Breast epithelium (tissue), 4 donors: Measurements from ENCODE around the gene ZNF26. TPM values are rescaled to one million over a fixed set of nuclear protein-coding genes. Genes with fewer than 3 reads are reported as not detected.

ENCODE experiments used
- DNase-seq, 2 donors: peaks; one replicate each; pipeline ENCODE4 v3.0.0-alpha.2; 2019; ENCODE audit warnings: low spot score in 2 of 2
- H3K27ac ChIP-seq, 2 donors: fragments of 200-600 bp; sonication (generic) in 1 of 2; one replicate each; pipeline ENCODE4 v1.5.1; 2016 to 2019; ENCODE audit warnings: mild to moderate bottlenecking in 1 of 2
- H3K27me3 ChIP-seq, 2 donors: fragments of 200-600 bp; sonication (generic) in 1 of 2; one replicate each; pipeline versions ENCODE4 v1.5.1 to v1.6.0; 2017 to 2019; ENCODE audit warnings: control low read depth in 1 of 2, mild to moderate bottlenecking in 1 of 2
- H3K36me3 ChIP-seq: fragments of 200-600 bp; one replicate; pipeline ENCODE4 v1.5.1; 2019
- H3K4me1 ChIP-seq, 2 donors: fragments of 200-600 bp; sonication (generic); one replicate each; pipeline ENCODE4 v1.5.1; 2016 to 2019; ENCODE audit warnings: control low read depth in 1 of 2
- H3K4me3 ChIP-seq, 3 donors: fragments of 200-600 bp; sonication (generic); 1 replicate in 2 of 3; 2 replicates in 1 of 3; pipeline ENCODE4 v1.5.1; 2016 to 2019; ENCODE audit warnings: mild to moderate bottlenecking in 3 of 3, moderate library complexity in 2 of 3
- H3K9me3 ChIP-seq, 2 donors: fragments of 200-600 bp; sonication (generic) in 1 of 2; one replicate each; pipeline ENCODE4 v1.5.1; 2016 to 2019; ENCODE audit warnings: control low read depth in 1 of 2
- CTCF ChIP-seq, 3 donors: fragments of 450-650 bp; IDR thresholded peaks; one replicate each; pipeline ENCODE4 v1.5.1; 2016 to 2017; ENCODE audit warnings: antibody characterized with exemption in 3 of 3, mild to moderate bottlenecking in 3 of 3, moderate library complexity in 3 of 3
- POLR2A ChIP-seq: fragments of 450-650 bp; IDR thresholded peaks from one replicate; pipeline ENCODE4 v1.6.1; 2016; ENCODE audit warnings: antibody characterized with exemption, mild to moderate bottlenecking, moderate library complexity
- POLR2AphosphoS5 ChIP-seq, 3 donors: sonication (generic); formaldehyde crosslinking; IDR thresholded peaks; one replicate each; pipeline ENCODE4 v1.6.1; 2017; ENCODE audit warnings: antibody characterized with exemption in 3 of 3
- intact Hi-C: fragments of 100-400 bp; cut with DNase I; formaldehyde crosslinking; loops from one replicate; pipeline ENCODE4 v1.15.1; 2023; ENCODE audit warnings: low total_unique reads
- total RNA-seq, 3 donors: library from RNA; depleted of rRNA; stranded (reverse); fragments of >200 nt; gene quantifications; one replicate each; pipeline ENCODE4 v1.1.0, GENCODE V29; 2016

ZNF26 gene
- total RNA-seq, 3 donors from 2014 or later, result 12.0 to 19.6 (median 19.0) TPM

- no peak for DNase-seq
- peaks cover 87 to 99% of the 10 kb centered on the region in 2 donors for H3K9me3 ChIP-seq
- H3K27ac ChIP-seq, result no peak overlapping the region
Measured at GRCh38 chr12:133057446-133057845, 71.3 kb downstream of the ZNF26 start.

GRCh38 chr12:133058203-133059113, 72.3 kb downstream of the ZNF26 start:
- TF ChIP-seq POLR2A (no peak), POLR2AphosphoS5 (IDR thresholded peaks at IDR 0.05) (no peak), CTCF (IDR thresholded peaks at IDR 0.05) (no peak)
- H3K4me1 ChIP-seq, result no peaks in the 10 kb centered on the region
- peaks cover 29% of the 10 kb centered on the region for H3K36me3 ChIP-seq
- intact Hi-C loops, result no loop called here
- H3K4me3 ChIP-seq, result no peak overlapping the region
- no peaks in the 10 kb centered on the region for H3K27me3 ChIP-seq
- peaks cover 88 to 99% of the 10 kb centered on the region in 2 donors for H3K9me3 ChIP-seq
- DNase-seq, result no peak
- no peak overlapping the region for H3K27ac ChIP-seq

More at GRCh38 chr12:133057446-133057845, 71.3 kb downstream of the ZNF26 start:
- H3K27me3 ChIP-seq, result no peaks in the 10 kb centered on the region
- no peaks in the 10 kb centered on the region for H3K4me1 ChIP-seq
- H3K36me3 ChIP-seq, result peaks cover 36% of the 10 kb centered on the region
- TF ChIP-seq POLR2AphosphoS5 (IDR thresholded peaks at IDR 0.05), result no peak
- TF ChIP-seq CTCF (IDR thresholded peaks at IDR 0.05), result no peak
- no peak for TF ChIP-seq POLR2A
- H3K4me3 ChIP-seq, result peak overlapping the region in 1 of 3 donors; percentile 21
- intact Hi-C loops, result no loop called here

GRCh38 chr12:133061954-133062353, 75.8 kb downstream of the ZNF26 start:
- Histone ChIP-seq H3K4me1 (no peaks in the 10 kb centered on the region), H3K9me3 (peaks cover 97 to 99% of the 10 kb centered on the region in 2 donors), H3K27ac (no peak overlapping the region), H3K36me3 (peaks cover 11% of the 10 kb centered on the region), H3K27me3 (no peaks in the 10 kb centered on the region), H3K4me3 (no peak overlapping the region)
- DNase-seq, result no peak
- TF ChIP-seq POLR2A (no peak), POLR2AphosphoS5 (IDR thresholded peaks at IDR 0.05) (no peak)
- intact Hi-C loops, result no loop called here

GRCh38 chr12:133063556-133063955, 77.4 kb downstream of the ZNF26 start:
- no peaks in the 10 kb centered on the region for H3K36me3 ChIP-seq
- intact Hi-C loops, result no loop called here
- H3K4me3 ChIP-seq, result peak overlapping the region in 1 of 3 donors; percentile 21
- no peak for DNase-seq
- no peak overlapping the region for H3K27ac ChIP-seq
- H3K9me3 ChIP-seq, result peaks cover 97 to 99% of the 10 kb centered on the region in 2 donors
- TF ChIP-seq POLR2AphosphoS5 (IDR thresholded peaks at IDR 0.05) (no peak), CTCF (IDR thresholded peaks at IDR 0.05) (no peak), POLR2A (no peak)
- no peaks in the 10 kb centered on the region for H3K4me1 ChIP-seq
- H3K27me3 ChIP-seq, result no peaks in the 10 kb centered on the region

- H3K27me3 ChIP-seq, result no peaks in the 10 kb centered on the region
- intact Hi-C loops, result no loop called here
- DNase-seq, result no peak
- H3K9me3 ChIP-seq, result peaks cover 83 to 99% of the 10 kb centered on the region in 2 donors
- H3K27ac ChIP-seq, result no peak overlapping the region
- no peaks in the 10 kb centered on the region for H3K4me1 ChIP-seq
- no peak overlapping the region for H3K4me3 ChIP-seq
- TF ChIP-seq CTCF (IDR thresholded peaks at IDR 0.05) (no peak), POLR2A (no peak), POLR2AphosphoS5 (IDR thresholded peaks at IDR 0.05) (no peak)
- H3K36me3 ChIP-seq, result no peaks in the 10 kb centered on the region
Measured at GRCh38 chr12:133073836-133074235, 87.7 kb downstream of the ZNF26 start.

Other genes starting within 250 kb of the ZNF26 start
- gene ANKLE2, start 224.5 kb upstream of the ZNF26 start, total RNA-seq, result 10 to 100 TPM; 64.2 to 75.4 (median 73.5) TPM
- 10 to 100 TPM; 51.7 to 76.7 (median 58.5) TPM for gene GOLGA3, start 157.5 kb upstream of the ZNF26 start, total RNA-seq
- gene CHFR, start 98.8 kb upstream of the ZNF26 start, total RNA-seq, result 10 to 100 TPM; 22.4 to 36.1 (median 26.5) TPM
- 10 to 100 TPM in 2 of 3 donors, 1 to 10 TPM in 1; 8.3 to 17.9 (median 16.1) TPM for gene ZNF605, start 30.1 kb upstream of the ZNF26 start, total RNA-seq
- gene ZNF84, start 51.1 kb downstream of the ZNF26 start, total RNA-seq, result 10 to 100 TPM; 25.0 to 61.0 (median 29.2) TPM
- gene ZNF140, start 94.6 kb downstream of the ZNF26 start, total RNA-seq, result 10 to 100 TPM in 2 of 3 donors, 1 to 10 TPM in 1; 9.3 to 34.5 (median 22.3) TPM
- 1 to 10 TPM; 2.7 to 5.7 (median 4.6) TPM for gene ZNF891, start 143.9 kb downstream of the ZNF26 start, total RNA-seq
- 10 to 100 TPM; 12.8 to 35.0 (median 13.4) TPM for gene ZNF10, start 144.3 kb downstream of the ZNF26 start, total RNA-seq
- 10 to 100 TPM; 15.4 to 38.2 (median 23.3) TPM for gene ZNF268, start 195.1 kb downstream of the ZNF26 start, total RNA-seq
- gene ANHX, start 249.5 kb downstream of the ZNF26 start, total RNA-seq, result not detected